Activated CD8-positive, alpha-beta memory T cell treated with anti-CD3 and anti-CD28 coated beads for 1 hour (primary cell): ENCODE measurements around the gene DHRS1.

Experiments
- DNase-seq, 2 donors: peaks; one replicate each; pipeline ENCODE4 v3.0.0-alpha.2; 2020; ENCODE audit warnings: low read depth in 1 of 2; ENCODE audit errors: extremely low read depth in 1 of 2

Gene DHRS1

GRCh38 chr14:24299255-24300191 lies at the start of gene DHRS1, which contains the start of gene NOP9:
Gene DHRS1, minus strand, starts transcription at chr14:24299780. Its CDS starts 674 bp downstream, at chr14:24299106.
Gene NOP9, plus strand, starts transcription at chr14:24299850. Its CDS starts 105 bp downstream, at chr14:24299955.
- peak; percentile 84 to 93 for DNase-seq

DNA sequence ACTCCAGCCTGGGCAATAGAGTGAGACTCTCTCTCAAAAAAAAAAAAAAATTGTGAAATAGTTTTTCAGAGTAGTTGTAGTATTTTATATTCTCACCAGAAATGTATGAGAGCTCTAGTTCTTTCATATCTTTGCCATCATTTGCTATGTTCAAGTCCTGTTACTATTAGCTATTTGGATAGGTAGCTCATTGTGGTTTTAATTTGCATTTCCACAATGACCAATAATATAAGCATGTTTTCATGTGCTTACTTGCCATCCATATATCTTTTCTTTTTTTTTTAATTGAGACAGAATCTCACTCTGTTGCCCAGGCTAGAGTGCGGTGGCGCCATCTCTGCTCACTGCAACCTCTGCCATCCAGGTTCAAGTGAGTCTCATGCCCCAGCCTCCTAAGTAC lies 48.6 kb upstream of the DHRS1 start:
- no peak for DNase-seq

DNA sequence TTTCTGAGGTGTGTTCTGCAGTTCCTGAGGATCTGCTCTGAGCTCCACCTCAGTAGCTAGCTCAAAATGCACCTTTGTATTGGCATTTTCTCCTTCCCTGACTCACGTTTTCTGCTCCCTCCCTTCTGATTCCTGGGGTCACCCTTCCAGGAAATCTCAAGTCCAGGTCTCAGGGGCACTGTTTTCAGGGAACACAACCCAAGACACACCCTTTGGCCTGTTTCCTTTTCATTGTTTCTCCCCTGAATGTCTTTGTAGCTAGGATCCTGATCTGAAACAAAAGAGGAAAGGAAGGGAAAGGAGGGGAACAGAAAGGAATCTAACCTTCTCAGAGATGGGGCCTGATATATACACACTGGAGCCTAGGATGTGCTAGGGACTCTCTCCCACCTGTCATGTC lies 47.6 kb upstream of the DHRS1 start:
- DNase-seq = no peak

DNA sequence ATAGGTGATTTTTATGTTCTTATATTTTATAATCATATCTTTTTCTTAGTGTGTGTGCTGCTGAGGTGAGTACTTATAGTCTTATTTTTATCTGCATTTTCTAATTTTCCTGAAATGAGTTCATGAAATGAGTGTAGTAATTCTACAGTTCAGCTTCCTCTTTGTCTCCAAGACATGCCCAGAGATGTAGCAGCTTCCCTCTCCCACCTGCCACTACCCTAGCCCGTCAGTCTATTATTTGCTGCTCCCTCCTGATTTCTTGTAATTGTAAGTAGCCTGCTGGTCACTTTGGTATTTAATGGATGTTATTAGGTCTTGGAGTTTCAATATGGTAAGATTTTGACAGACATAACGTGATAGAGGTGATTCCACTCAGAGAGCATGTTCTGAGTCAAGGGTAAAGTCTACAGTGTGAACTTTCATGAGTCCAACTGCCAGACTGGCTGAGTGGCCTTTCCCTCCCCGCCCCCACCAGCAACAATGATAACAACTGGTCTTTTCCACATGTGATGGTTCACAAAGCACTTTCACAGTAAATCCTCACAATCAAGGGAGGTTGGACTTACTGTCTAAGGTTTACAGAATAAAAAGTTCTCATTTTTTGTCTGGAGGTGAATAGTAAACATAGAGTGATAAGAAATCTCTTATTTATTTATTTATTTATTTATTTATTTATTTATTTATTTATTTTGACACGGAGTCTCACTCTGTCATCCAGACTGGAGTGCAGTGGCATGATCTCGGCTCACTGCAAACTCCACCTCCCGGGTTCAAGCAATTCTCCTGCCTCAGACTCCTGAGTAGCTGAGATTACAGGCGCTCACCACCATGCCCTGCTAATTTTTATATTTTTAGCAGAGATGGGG lies 44.4 kb upstream of the DHRS1 start:
- DNase-seq = no peak

- DNase-seq = no peak
Observed at GRCh38 chr14:24342889-24343288, 43.3 kb upstream of the DHRS1 start.

DNA sequence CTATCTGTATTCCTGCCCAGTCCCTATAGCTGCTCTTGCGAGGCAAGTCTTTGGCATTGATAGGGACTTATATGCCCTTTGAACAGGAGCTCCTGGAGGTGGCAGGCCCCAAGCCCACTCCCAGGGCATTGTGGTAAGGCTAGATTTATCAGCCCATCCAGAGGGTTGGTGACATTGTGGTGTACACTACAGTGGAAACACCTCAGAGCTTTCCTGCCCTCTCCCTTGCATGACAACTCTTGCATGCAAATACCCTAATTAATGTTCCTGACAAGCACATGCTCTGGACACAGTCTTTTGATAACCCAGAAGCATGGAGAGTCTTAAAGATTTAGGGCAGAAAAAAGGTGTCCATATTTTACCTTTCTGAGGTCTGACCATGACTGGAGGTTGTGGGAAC lies 41.0 kb upstream of the DHRS1 start:
- no peak for DNase-seq

- peak in 1 of 2 donors; percentile 55 for DNase-seq
Observed at GRCh38 chr14:24339284-24340151, 39.9 kb upstream of the DHRS1 start, which contains the start of gene RIPK3. Gene RIPK3, minus strand, starts transcription at chr14:24339991. Its CDS starts 165 bp downstream, at chr14:24339826.

GRCh38 chr14:24338843-24339242 lies 39.3 kb upstream of the DHRS1 start:
- DNase-seq = no peak

GRCh38 chr14:24337824-24338175 lies 38.2 kb upstream of the DHRS1 start:
- DNase-seq = no peak

GRCh38 chr14:24337144-24337823 lies 37.7 kb upstream of the DHRS1 start:
- no peak for DNase-seq

GRCh38 chr14:24335461-24336171 lies 36.0 kb upstream of the DHRS1 start:
- DNase-seq = no peak

- DNase-seq = no peak
Observed at GRCh38 chr14:24334431-24335291, 35.1 kb upstream of the DHRS1 start, which contains the start of gene ADCY4. Gene ADCY4, minus strand, starts transcription at chr14:24335071. Its CDS starts 419 bp downstream, at chr14:24334652.

GRCh38 chr14:24332268-24332993 lies 32.9 kb upstream of the DHRS1 start:
- peak; percentile 61 to 75 for DNase-seq

DNA sequence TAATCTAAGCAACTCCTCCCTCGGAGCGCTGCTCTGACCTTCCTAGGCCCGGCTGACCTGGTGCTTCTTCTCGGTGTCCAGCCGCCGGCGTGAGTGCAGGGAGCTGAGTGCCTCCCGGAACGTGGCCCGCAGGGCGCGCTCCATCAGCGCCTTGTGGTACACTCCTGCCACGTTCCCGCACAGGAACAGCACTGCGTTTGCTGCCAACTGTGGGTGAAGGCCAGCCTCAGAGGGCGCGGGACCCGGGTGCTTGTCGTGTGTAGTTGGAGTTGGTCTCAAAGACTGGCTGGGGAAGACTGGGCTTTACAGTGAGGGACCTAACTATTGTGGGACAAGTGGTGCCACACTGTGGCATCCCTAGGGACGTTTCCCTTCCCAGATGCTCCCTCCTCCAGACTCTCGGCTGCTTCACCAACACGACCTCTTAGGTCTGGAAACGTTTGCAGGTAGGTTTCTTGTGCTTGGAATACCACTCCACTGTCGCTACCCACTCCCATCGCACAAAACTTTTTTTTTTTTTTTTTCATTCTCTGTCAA lies 32.2 kb upstream of the DHRS1 start:
- no peak for DNase-seq

DNA sequence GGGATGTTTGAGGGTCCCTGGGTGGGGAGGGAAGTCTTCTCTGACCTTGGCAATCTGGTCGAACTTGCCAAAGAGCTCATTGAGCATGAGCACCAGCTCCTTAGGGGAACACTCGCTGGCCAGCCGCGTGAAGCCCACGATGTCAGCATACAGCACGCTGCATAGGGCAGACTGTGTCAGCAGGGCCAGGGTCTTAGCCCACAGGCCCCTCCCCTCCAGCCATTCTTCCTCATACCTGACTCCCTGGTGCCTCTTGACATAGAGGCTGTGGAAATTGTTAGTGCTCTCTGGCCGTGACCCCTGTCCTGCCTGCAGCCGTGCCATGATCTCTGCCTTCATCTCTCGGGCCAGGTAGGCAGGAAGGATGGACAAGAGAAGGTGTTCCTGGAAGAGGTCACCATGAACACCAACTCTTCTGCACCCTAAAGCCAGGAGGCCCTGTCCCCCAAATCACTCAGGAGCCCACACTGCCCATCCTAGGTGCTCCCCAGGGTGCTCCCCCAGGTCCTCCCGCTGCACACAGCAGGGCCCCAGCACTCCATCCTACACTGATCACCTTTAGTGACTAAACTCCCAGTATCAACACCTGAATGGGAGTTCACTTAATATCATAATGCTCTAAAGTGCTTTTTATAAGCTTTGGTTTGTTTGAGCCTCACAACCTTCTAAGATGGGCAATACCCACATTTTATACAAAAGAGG lies 31.5 kb upstream of the DHRS1 start:
- no peak for DNase-seq

- DNase-seq = peak; percentile 37 to 44
Observed at GRCh38 chr14:24329736-24330135, 30.2 kb upstream of the DHRS1 start.
